IMR-90 (cell line): ENCODE measurements around the gene LANCL3. TPM values are rescaled to one million over a fixed set of nuclear protein-coding genes. Genes with fewer than 3 reads are reported as not detected.

ENCODE experiments used
- ATAC-seq: fragments of 200-7000 bp; cut with Tn5 transposase; 2 replicates; pipeline ENCODE4 v1.9.1; 2020; ENCODE audit warnings: low read depth, mild to moderate bottlenecking, moderate library complexity
- BruUV-seq: library from RNA; stranded (reverse); fragments of 400-500 nt; replicated peaks from 2 replicates; lab custom pipeline; 2021; lab: Mats Ljungman, UMichigan
- CTCF ChIA-PET: fragments of 300-600 bp; formaldehyde crosslinking; extraction: SDS; loops from one replicate; lab custom pipeline; 2021; ENCODE audit warnings: antibody characterized with exemption; lab: Yijun Ruan, JAX
- POLR2A ChIA-PET: fragments of 300-600 bp; sonication (Branson Sonifier 250); formaldehyde crosslinking; loops from one replicate; lab custom pipeline; 2022; ENCODE audit warnings: antibody characterized with exemption; ENCODE audit not compliant: unreplicated experiment; lab: Charles Lee
- DNase-seq: peaks from one replicate; pipeline ENCODE4 v3.0.0; 2013
- H2AFZ ChIP-seq: replicated peaks from 2 replicates; pipeline ENCODE3; 2013; ENCODE audit warnings: low read length, mild to moderate bottlenecking; ENCODE audit not compliant: poor library complexity
- H2AK5ac ChIP-seq: 2 replicates; pipeline ENCODE4 v1.6.1; 2013; ENCODE audit warnings: low read depth, low read length, inconsistent platforms
- H2AK9ac ChIP-seq: replicated peaks from 2 replicates; pipeline ENCODE3; 2013; ENCODE audit warnings: mild to moderate bottlenecking, low read depth, low read length, moderate library complexity; ENCODE audit not compliant: poor library complexity
- H2BK120ac ChIP-seq: 2 replicates; pipeline ENCODE4 v1.6.1; 2013; ENCODE audit warnings: low read depth, low read length, inconsistent platforms
- H2BK15ac ChIP-seq: 3 replicates; pipeline ENCODE4 v1.6.1; 2013; ENCODE audit warnings: low read depth, low read length, inconsistent platforms
- H2BK20ac ChIP-seq: 2 replicates; pipeline ENCODE4 v1.6.1; 2013; ENCODE audit warnings: low read depth, mild to moderate bottlenecking, inconsistent platforms, low read length, moderate library complexity
- H2BK5ac ChIP-seq: 2 replicates; pipeline ENCODE4 v1.6.1; 2013; ENCODE audit warnings: mild to moderate bottlenecking, low read depth, low read length, inconsistent platforms; ENCODE audit not compliant: poor library complexity, severe bottlenecking
- H3K14ac ChIP-seq: replicated peaks from 2 replicates; pipeline ENCODE4 v1.6.1; 2013; ENCODE audit warnings: low read depth, low read length, inconsistent platforms
- H3K18ac ChIP-seq: 2 replicates; pipeline ENCODE4 v1.6.1; 2013; ENCODE audit warnings: low read depth, low read length, control low read depth
- H3K23ac ChIP-seq: 2 replicates; pipeline ENCODE4 v1.6.1; 2013; ENCODE audit warnings: low read depth, low read length, inconsistent platforms
- H3K27ac ChIP-seq: 2 replicates; pipeline ENCODE4 v1.5.1; 2013; ENCODE audit warnings: mild to moderate bottlenecking, control low read depth, low read length; ENCODE audit not compliant: insufficient read depth
- H3K27me3 ChIP-seq: 2 replicates; pipeline ENCODE4 v1.6.1; 2013; ENCODE audit warnings: low read length; ENCODE audit not compliant: control insufficient read depth, insufficient read depth
- H3K36me3 ChIP-seq: 2 replicates; pipeline ENCODE4 v1.6.1; 2013; ENCODE audit warnings: low read length, mixed read lengths; ENCODE audit not compliant: control insufficient read depth, insufficient read depth
- H3K4ac ChIP-seq: 2 replicates; pipeline ENCODE4 v1.6.1; 2013; ENCODE audit warnings: low read depth, low read length, inconsistent platforms
- H3K4me1 ChIP-seq: 2 replicates; pipeline ENCODE4 v1.6.1; 2013; ENCODE audit warnings: low read length, mixed read lengths; ENCODE audit not compliant: control insufficient read depth, insufficient read depth
- H3K4me2 ChIP-seq: 2 replicates; pipeline ENCODE4 v1.6.1; 2013; ENCODE audit warnings: low read depth, mild to moderate bottlenecking, control low read depth, low read length, moderate library complexity
- H3K4me3 ChIP-seq: 2 replicates; pipeline ENCODE4 v1.5.1; 2013; ENCODE audit warnings: low read depth, mild to moderate bottlenecking, control low read depth, low read length, moderate library complexity; ENCODE audit not compliant: insufficient read depth
- H3K56ac ChIP-seq: 2 replicates; pipeline ENCODE4 v1.6.1; 2013; ENCODE audit warnings: low read length, inconsistent platforms; ENCODE audit not compliant: insufficient read depth; ENCODE audit errors: extremely low read depth
- H3K79me1 ChIP-seq, 2 experiments: 2 replicates each; pipeline ENCODE4 v1.6.1; 2013; ENCODE audit warnings: low read length in 2 of 2, inconsistent platforms in 1 of 2, low read depth in 1 of 2
- H3K9ac ChIP-seq: 2 replicates; pipeline ENCODE4 v1.6.1; 2013; ENCODE audit warnings: low read depth, low read length, control low read depth
- H3K9me1 ChIP-seq: 2 replicates; pipeline ENCODE4 v1.6.1; 2013; ENCODE audit warnings: low read length, inconsistent platforms; ENCODE audit not compliant: insufficient read depth
- H3K9me3 ChIP-seq: 2 replicates; pipeline ENCODE4 v1.6.1; 2013; ENCODE audit warnings: low read length; ENCODE audit not compliant: control insufficient read depth, insufficient read depth
- H4K20me1 ChIP-seq: 2 replicates; pipeline ENCODE4 v1.6.1; 2013; ENCODE audit warnings: low read length, inconsistent platforms; ENCODE audit not compliant: insufficient read depth
- H4K5ac ChIP-seq: 2 replicates; pipeline ENCODE4 v1.6.1; 2013; ENCODE audit warnings: mild to moderate bottlenecking, low read depth, low read length, control low read depth
- H4K8ac ChIP-seq, 2 experiments: 2 replicates each; pipeline ENCODE4 v1.6.1; 2013; ENCODE audit warnings: low read depth in 2 of 2, low read length in 2 of 2, control low read depth in 1 of 2, inconsistent platforms in 1 of 2
- H4K91ac ChIP-seq: 2 replicates; pipeline ENCODE4 v1.6.1; 2013; ENCODE audit warnings: low read depth, low read length, inconsistent platforms; ENCODE audit not compliant: insufficient read depth
- BHLHE40 ChIP-seq: fragments of 150-350 bp; IDR thresholded peaks from 2 replicates; pipeline ENCODE4 v1.6.1; 2016; ENCODE audit warnings: mild to moderate bottlenecking, low read depth, low read length
- CEBPB ChIP-seq: IDR thresholded peaks from 2 replicates; pipeline ENCODE4 v1.6.1; 2012; ENCODE audit warnings: low read depth, low read length, improper control_type of control experiment
- CHD1 ChIP-seq: IDR thresholded peaks from 2 replicates; pipeline ENCODE4 v1.6.1; 2012; ENCODE audit warnings: low read depth, low read length, improper control_type of control experiment
- FOS ChIP-seq: fragments of 150-350 bp; IDR thresholded peaks from 2 replicates; pipeline ENCODE4 v1.6.1; 2016; ENCODE audit warnings: low read depth, low read length
- MAFK ChIP-seq: IDR thresholded peaks from 2 replicates; pipeline ENCODE4 v1.6.1; 2012; ENCODE audit warnings: low read depth, low read length, improper control_type of control experiment
- MAZ ChIP-seq: IDR thresholded peaks from 2 replicates; pipeline ENCODE4 v1.6.1; 2012; ENCODE audit warnings: low read depth, mild to moderate bottlenecking, low read length, improper control_type of control experiment, moderate library complexity, borderline replicate concordance
- MXI1 ChIP-seq: IDR thresholded peaks from 2 replicates; pipeline ENCODE4 v1.6.1; 2012; ENCODE audit warnings: low read depth, mild to moderate bottlenecking, low read length, moderate library complexity, borderline replicate concordance
- NFE2L2 ChIP-seq: fragments of 150-350 bp; IDR thresholded peaks from 2 replicates; pipeline ENCODE4 v1.6.1; 2016; ENCODE audit warnings: low read depth, mild to moderate bottlenecking, low read length
- POLR2A ChIP-seq: IDR thresholded peaks from 2 replicates; pipeline ENCODE4 v1.6.1; 2012; ENCODE audit warnings: mild to moderate bottlenecking, low read depth, low read length
- RAD21 ChIP-seq: IDR thresholded peaks from 2 replicates; pipeline ENCODE4 v1.6.1; 2012; ENCODE audit warnings: low read length, improper control_type of control experiment
- RCOR1 ChIP-seq: IDR thresholded peaks from 2 replicates; pipeline ENCODE4 v1.6.1; 2012; ENCODE audit warnings: mild to moderate bottlenecking, low read length, improper control_type of control experiment; ENCODE audit not compliant: insufficient replicate concordance
- RFX5 ChIP-seq: IDR thresholded peaks from 2 replicates; pipeline ENCODE4 v1.8.0; 2012; ENCODE audit warnings: low read depth, mild to moderate bottlenecking, low read length, moderate library complexity
- SMC3 ChIP-seq: fragments of 150-350 bp; IDR thresholded peaks from 2 replicates; pipeline ENCODE4 v1.6.1; 2016; ENCODE audit warnings: low read depth, mild to moderate bottlenecking, antibody characterized with exemption, low read length, moderate library complexity
- USF2 ChIP-seq: fragments of 150-350 bp; IDR thresholded peaks from 2 replicates; pipeline ENCODE4 v1.6.1; 2017; ENCODE audit warnings: mild to moderate bottlenecking, antibody characterized with exemption, low read length, low read depth
- dilution Hi-C: fragments of 300-500 bp; cut with HindIII; formaldehyde crosslinking; loops from one replicate; pipeline ENCODE4 v1.14.3; 2018; ENCODE audit warnings: low sequenced_read_pairs; ENCODE audit not compliant: unreplicated experiment
- in situ Hi-C: fragments of 300-500 bp; cut with MboI; formaldehyde crosslinking; loops from 3 replicates; pipeline ENCODE4 v1.14.3; 2019; ENCODE audit warnings: low sequenced_read_pairs, inconsistent platforms, mixed read lengths
- intact Hi-C: fragments of 100-400 bp; cut with micrococcal nuclease; formaldehyde crosslinking; loops from 2 replicates; pipeline ENCODE4 v1.10.0; 2022
- polyA plus RNA-seq, 3 experiments: library from polyadenylated mRNA; depleted of rRNA; stranded (reverse); fragments of >200 nt; gene quantifications; 2 replicates each; pipeline ENCODE4 v1.2.3, GENCODE V29; 2012; ENCODE audit warnings: low replicate concordance in 1 of 3
- total RNA-seq: library from RNA; depleted of rRNA; stranded (reverse); fragments of >200 nt; gene quantifications from 2 replicates; pipeline ENCODE4 v1.2.3, GENCODE V29; 2012
- TF ChIP-seq, protein P1 (sequence below): conservative IDR thresholded peaks from 2 replicates; pipeline ENCODE4 v1.5.1; 2012; ENCODE audit warnings: mild to moderate bottlenecking, low read depth, low read length, improper control_type of control experiment
- TF ChIP-seq, protein P2 (sequence below): fragments of 150-350 bp; IDR thresholded peaks from 2 replicates; pipeline ENCODE4 v1.6.1; 2016; ENCODE audit warnings: low read depth, mild to moderate bottlenecking, low read length, moderate library complexity, borderline replicate concordance

The LANCL3 gene
- total and polyA plus RNA-seq, 2 of the 4 experiments (the other 2 are of a cell fraction) = not detected

DNA sequence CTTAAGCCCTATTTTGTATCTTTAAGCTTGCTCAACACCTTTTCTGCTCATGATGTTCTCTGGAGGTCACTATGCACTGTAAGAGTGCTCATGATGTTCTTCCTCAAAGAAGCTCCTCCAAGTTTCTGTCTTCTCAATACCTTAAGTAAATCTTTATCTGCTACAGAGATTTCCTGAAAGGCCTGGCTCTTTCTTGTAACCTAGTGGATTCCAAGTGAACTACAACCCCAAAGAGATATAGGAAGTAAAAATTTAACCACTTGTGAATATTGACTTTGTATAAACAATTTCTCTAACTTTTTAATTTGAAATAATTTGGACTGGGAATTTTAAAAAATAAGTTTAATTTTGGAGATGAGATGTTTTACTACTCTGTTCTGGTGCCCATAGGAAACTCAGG lies 74.8 kb downstream of the LANCL3 start:
- Histone ChIP-seq H3K9me3 (no peaks in the 10 kb centered on the region), H2AK9ac (no peak overlapping the region), H3K9ac (no peak overlapping the region), H4K5ac (no peak overlapping the region), H3K18ac (no peak overlapping the region), H3K4me2 (no peak overlapping the region), H2BK15ac (no peak overlapping the region), H3K23ac (no peak overlapping the region), H3K27ac (no peak overlapping the region), H3K9me1 (no peaks in the 10 kb centered on the region), H3K36me3 (no peaks in the 10 kb centered on the region), H3K4ac (no peak overlapping the region), H3K56ac (no peak overlapping the region), H4K8ac (no peak overlapping the region), H3K14ac (no peak overlapping the region), H4K91ac (no peak overlapping the region), H2AFZ (no peak overlapping the region), H2BK120ac (no peak overlapping the region), H3K4me3 (no peak overlapping the region), H3K4me1 (no peaks in the 10 kb centered on the region), H2AK5ac (no peak overlapping the region), H3K79me1 (no peaks in the 10 kb centered on the region), H2BK5ac (no peak overlapping the region), H2BK20ac (no peak overlapping the region), H4K20me1 (no peaks in the 10 kb centered on the region), H3K27me3 (peaks cover 1% of the 10 kb centered on the region; the same call in 1 of the 2 replicates)
- intact Hi-C loops (no loop called here), dilution Hi-C loops (no loop called here), in situ Hi-C loops (no loop called here)
- TF ChIP-seq BHLHE40 = no peak
- no peak for TF ChIP-seq SMC3
- TF ChIP-seq FOS = no peak
- TF ChIP-seq CHD1 = no peak
- TF ChIP-seq MXI1 = no peak
- no peak for TF ChIP-seq CEBPB
- no peak for TF ChIP-seq RAD21
- TF ChIP-seq USF2 = no peak
- no peak for TF ChIP-seq RCOR1
- TF ChIP-seq, protein P1, sequence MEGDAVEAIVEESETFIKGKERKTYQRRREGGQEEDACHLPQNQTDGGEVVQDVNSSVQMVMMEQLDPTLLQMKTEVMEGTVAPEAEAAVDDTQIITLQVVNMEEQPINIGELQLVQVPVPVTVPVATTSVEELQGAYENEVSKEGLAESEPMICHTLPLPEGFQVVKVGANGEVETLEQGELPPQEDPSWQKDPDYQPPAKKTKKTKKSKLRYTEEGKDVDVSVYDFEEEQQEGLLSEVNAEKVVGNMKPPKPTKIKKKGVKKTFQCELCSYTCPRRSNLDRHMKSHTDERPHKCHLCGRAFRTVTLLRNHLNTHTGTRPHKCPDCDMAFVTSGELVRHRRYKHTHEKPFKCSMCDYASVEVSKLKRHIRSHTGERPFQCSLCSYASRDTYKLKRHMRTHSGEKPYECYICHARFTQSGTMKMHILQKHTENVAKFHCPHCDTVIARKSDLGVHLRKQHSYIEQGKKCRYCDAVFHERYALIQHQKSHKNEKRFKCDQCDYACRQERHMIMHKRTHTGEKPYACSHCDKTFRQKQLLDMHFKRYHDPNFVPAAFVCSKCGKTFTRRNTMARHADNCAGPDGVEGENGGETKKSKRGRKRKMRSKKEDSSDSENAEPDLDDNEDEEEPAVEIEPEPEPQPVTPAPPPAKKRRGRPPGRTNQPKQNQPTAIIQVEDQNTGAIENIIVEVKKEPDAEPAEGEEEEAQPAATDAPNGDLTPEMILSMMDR = no peak
- TF ChIP-seq MAZ = no peak
- TF ChIP-seq, protein P2, sequence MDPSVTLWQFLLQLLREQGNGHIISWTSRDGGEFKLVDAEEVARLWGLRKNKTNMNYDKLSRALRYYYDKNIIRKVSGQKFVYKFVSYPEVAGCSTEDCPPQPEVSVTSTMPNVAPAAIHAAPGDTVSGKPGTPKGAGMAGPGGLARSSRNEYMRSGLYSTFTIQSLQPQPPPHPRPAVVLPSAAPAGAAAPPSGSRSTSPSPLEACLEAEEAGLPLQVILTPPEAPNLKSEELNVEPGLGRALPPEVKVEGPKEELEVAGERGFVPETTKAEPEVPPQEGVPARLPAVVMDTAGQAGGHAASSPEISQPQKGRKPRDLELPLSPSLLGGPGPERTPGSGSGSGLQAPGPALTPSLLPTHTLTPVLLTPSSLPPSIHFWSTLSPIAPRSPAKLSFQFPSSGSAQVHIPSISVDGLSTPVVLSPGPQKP = no peak
- TF ChIP-seq RFX5 = no peak
- no peak for TF ChIP-seq NFE2L2
- TF ChIP-seq POLR2A = no peak
- TF ChIP-seq MAFK = no peak
- no peak for DNase-seq
- POLR2A ChIA-PET = no interaction called here
- BruUV-seq = no TSS peak
- no peak for ATAC-seq
- CTCF ChIA-PET = interaction anchor here (0.6 kb wide), 1 partner anchor 16 kb away, joined by 3 read pairs; no protein-coding TSS in a partner anchor
